HG03060 (cell line): ENCODE data around the gene SNAP47.
A peak's percentile ranks its signal among the peaks of the same experiment; 100 is the strongest.

ENCODE experiments used
- ATAC-seq: cut with Tn5 transposase; IDR thresholded peaks from one replicate; pipeline ENCODE4 v1.9.1; 2021; ENCODE audit warnings: low read depth, moderate number of reproducible peaks; ENCODE audit not compliant: unreplicated experiment

The SNAP47 gene

DNA sequence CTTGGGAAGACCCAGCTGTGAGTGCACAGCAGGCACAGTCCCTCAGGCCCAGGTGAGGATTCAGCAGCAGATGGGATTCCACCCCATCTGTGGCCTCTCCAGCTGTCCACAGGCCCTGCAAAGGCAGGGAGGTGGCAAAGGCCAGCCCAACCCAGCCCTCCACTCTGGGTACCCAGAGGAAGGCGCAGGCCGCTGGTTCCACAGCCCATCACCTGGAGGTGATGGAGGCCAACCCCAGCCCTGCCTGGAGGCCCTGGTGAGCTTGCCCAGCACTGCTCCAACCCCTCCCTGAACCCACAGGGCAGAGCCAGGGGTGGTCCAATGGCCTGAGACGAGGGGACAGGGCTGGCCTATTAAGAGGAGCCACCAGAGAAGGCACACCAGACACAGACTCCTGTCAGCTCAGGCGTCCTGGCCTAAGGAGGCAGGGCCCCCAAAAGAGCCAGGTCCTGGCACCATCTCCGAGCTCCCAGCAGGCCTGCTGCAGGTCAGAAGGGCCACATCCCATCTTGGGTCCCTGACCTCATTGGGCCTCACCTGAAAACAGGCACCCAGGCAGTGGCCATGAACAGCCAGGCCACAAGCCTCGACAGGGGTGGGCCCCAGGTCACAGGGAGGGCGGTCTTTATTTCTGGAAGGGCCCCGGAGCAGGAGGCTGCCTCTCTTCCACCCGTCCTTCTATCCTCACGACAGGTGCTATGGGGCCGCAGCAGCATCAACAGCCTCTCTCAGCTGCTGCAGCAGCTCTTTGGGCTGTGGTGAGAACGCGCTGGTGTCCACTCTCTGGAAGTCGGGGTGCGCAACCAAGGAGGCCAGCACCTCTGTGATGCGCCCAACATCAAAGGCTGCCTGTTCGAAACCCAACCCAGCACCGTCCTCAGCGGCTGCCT, 3.3 kb upstream of the SNAP47 start:
- no peak for ATAC-seq

DNA sequence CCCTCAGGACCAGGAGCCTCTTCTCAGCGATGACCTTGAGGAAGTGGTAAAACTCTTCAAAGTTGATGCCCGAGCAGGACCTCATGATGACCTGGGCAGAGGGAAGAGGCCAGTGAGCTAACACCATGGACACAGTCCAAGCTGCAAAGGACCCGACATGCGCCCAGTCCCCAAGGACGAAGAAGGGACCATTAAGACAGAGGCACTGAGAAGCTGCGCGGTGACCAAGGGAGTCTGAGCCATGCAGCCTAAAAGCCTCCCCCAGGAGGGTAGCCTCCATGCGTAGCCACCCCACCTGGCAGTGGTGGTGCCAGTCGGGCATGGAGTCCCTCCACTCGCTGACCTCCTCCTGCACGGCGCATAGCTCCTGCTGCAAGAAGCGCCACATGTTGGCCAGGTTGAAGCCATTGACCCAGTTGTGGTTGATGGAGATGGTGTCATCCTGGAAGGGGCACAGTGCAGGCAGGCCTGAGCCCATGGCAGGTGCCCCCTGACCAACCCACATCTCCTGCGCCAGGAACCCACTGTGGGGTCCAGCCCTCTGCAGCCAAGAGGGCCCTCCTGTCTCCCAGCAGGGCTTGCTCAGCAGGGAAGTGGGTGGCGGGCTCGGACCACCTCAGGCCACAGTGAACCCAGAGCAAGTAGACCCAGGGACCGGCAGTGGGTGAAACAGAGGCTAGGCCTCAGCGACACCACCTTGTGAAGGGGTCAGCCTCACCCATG, 2.5 kb upstream of the SNAP47 start:
- ATAC-seq: no peak

- ATAC-seq: no peak
These were observed 1.9 kb upstream of the SNAP47 start for GRCh38 chr1:227733309-227733705.

DNA sequence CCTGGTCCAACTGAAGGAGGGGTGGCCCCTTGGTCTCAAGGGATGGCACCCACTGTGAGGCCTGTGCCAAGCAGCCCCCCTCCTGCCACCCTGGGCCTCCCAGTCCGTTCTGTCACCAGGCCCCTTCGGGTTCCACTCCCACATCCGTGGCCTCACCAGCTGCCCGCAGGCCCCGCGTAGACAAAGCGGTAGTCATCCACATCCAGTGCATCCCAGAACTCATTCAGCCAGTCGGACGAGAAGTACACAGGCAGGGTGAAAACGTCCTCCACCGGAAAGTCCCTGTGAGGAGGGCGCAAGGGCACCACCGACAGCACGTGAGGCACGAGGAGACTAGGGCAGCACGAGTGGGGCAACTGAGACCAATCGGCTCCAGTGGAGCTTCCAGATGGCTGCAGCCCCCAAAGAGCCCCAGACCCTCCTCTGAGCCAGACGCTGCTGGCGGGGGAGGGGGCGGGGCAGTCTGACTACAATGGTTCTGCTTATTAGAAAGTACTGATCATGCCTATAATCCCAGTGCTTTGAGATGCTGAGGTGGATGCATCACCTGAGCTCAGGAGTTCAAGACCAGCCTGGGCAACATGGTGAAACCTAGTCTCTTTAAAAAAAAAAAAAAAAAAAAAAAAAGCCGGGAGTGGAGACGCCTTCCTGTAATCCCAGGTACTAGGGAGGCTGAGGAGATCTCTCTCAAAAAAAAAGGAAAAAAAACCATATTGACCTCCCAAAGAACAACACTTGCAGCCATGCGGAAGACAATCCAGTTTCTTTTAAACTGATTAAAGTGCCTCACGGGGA, 1.3 kb upstream of the SNAP47 start:
- ATAC-seq: no peak

DNA sequence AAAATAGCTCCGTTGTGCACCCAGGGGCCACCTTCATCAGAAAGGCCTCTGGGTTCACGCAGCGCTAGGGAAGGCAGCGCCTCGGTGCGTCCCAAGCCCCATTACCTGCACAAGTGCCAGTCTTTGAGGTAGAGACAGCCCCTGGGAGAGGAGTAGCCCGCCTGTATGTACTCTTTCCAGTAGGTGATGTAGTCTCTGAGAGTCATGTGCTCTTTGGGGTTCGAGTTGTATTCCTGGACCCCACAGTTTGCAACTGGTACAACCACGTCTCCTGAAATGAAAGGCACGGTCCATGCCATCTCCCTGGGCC, 734 bp upstream of the SNAP47 start:
- ATAC-seq: peak; percentile 2

DNA sequence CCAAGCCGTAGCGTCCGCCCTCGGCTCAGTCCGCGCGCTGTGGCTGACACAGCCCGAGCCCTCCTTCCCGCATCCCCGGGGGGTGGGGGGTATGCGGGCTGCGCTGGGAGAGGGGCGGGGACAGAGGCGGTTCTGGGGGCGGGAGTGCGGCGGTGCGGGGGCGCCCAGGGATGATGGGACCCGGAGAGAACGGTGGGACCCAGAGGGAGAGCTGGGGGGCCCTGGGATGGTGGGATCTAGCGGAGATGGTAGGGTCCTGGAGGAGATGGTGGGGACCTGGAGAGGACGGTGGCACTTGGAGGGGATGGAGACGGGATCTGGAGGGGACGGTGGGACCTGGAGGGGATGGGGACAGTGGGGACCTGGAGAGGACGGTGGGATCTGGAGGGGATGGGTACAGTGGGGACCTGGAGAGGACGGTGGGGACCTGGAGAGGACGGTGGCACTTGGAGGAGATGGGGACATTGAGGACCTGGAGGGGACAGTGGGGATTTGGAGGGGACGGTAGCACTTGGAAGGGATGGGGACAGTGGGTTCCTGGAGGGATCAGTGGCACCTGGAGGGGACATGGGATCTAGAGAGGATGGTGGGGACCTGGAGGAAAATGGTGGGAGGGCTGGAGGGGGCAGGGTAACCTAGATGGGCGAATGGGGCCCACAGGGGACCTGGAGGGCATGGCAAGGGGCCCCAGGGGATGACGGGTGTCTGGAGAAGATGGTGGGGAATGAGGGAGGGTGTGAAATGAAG, 477 bp downstream of the SNAP47 start:
- no peak for ATAC-seq

GRCh38 chr1:227736814-227737432, 1.7 kb downstream of the SNAP47 start:
- no peak for ATAC-seq

GRCh38 chr1:227738820-227739219, 3.6 kb downstream of the SNAP47 start:
- no peak for ATAC-seq

DNA sequence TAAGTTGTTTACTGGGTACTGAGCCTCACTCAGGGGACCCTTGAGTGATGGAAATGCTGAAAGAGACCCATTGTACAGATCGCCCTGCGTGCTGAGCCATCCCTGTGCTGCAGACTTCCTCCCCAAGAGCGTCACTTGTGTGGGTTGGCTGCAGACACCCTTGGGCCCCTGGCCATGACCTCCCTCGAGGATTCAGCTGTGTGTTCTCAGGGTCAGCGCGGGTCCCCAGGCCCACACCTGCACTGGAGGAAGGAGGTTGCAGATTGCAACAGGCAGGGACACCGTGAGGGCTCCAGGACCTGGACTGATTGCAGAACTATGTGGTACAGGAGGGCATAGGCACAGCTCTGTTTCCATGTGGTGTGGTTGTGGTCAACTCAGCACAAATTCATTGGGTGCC, 4.4 kb downstream of the SNAP47 start:
- no peak for ATAC-seq

DNA sequence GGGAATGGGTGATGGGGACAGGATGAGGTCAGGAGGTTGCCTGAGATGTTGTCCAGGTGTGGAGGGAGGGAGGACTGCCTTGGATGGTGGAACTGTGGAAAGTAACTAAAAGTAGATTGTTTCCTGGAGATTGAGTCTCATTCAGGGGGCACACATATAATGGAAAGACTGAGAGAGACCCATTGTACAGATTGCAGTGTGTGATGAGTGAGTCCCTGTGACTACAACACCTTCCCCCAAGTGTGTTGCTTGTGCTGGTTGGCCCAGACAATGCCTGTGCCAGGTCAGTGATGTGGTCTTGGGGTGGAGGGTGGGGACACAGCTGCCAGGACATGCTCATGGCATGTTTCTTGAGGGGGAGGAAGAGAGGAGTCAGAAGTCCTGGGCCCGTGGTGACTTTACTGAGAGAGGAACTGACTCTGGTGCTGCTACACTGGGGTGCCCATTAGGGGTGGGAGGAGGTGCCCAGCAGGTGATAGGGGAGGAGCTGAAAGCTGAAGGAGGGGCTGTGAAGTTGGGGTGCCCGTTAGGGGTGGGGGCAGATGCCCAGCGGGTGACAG, 5.2 kb downstream of the SNAP47 start:
- no peak for ATAC-seq

DNA sequence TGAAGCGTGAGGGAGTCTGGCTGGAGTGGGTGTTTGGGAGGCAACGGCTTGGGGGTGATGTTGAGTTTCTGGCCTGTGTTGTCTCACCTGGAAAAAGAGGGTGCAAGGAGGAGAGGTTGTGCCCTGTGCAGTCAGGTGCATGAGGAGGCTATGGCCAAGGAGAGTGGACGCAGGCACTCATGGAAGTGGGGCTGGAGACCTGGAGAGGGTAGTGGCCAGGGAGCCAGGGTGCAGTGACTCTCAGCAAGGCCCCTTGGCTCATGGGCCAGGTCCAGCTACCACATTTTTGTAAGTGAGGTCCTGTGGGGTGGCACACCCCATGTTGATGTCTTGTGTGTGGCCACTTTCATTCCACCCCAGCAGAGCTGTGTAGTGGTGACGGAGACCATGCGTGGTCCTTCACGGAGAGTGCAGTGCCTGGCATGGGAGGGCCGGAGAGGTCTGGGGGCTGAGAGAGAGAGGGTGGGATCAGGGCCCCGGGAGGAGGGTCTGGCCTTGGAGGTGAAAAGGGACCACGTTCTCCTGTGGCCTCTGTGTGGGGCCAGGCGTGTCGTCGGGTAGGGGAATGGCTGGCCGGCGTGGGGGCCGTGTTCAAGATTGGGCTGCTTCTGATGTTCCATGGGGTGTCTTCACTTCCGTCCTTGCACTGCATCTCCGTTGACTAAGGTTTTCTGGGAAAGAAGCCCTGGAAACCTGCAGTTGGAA, 6.1 kb downstream of the SNAP47 start:
- no peak for ATAC-seq

DNA sequence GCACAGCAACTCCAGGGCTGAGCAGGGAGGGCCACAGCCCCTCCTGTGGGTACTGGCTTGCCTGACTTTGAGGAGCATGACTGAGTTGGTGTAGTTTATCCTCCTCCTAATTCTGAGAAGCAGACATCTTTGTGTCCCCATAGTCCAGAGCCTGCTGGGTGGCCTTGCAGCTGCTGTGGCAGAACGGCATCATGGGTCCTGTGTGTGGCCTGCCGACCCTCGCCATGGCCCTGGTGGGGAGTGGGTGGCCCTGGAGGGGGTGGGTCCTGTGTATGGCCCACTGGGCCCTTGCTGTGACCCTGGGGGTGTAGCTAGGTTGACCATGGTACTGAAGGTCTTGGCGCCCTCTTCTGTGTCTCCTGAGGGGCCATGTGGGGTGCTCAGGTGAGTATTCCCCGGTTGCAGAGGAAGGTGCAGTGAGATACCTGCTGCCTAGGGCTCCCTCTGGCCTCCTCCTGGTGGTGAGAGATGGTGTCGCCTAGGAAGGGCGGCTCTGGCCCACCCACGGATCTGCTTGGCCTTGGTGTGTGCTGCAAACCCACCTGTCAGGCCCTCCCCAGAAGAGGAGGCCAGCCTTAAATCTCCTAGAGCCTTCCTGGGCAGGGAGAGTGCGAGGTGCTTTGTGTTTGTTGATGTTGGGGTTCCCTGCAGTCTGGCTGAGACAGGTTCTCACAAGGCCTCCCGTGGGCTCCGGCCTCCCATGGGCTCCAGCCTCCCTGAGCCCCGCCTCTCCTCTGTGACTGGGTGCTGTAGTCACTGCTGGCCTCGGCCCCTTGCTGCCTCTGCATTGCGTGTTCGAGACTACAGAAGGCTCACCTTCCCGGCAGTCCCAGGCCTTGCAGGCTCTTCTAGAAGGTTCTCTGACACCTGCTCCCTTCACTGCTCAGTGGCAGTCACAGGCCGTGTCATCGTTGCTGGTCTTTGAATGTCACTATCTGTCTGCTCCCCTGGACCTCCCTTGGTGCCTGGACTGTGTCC, 7.8 kb downstream of the SNAP47 start:
- ATAC-seq: no peak

DNA sequence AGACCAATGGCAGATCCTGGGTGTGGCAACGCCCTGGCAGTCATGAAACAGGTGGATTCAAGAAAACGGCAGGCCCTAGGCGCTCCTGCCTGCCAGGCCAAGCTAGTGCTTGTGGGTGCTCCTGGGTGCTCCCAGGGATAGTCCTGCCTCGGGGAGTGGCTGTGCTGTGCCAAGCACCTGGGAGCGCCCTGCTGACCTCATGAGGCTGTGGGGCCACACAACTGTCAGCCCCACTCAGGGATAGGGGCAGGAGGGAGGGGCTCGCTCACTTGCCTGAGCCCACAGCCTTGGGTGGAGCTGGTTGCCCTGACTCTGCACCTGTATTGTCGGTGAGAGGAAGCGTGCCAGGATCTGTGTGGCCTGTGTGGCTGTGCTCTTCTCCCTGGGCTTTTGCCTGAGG, 9.4 kb downstream of the SNAP47 start:
- no peak for ATAC-seq

- no peak for ATAC-seq
These were observed 10.5 kb downstream of the SNAP47 start for GRCh38 chr1:227745568-227746265.

DNA sequence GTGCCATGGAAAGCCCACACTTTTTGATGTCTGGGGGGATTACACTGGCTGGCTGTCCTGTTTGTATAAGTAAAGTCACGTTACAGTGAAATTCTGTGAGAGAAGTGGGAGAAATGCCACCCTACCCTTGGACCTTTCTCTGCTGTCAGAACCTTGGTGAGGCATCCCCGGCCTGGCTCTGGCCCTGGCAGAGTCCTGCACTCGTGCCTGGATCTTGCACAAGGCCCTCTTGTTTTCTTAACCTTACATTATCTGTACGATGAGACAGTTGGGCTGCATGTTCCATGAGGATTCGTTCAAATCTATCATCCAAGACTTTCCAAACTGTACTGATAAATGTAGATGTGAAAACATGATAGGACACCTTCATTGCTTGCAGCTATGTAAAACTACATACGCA, 11.4 kb downstream of the SNAP47 start:
- no peak for ATAC-seq

GRCh38 chr1:227747382-227747781, 12.1 kb downstream of the SNAP47 start:
- no peak for ATAC-seq

DNA sequence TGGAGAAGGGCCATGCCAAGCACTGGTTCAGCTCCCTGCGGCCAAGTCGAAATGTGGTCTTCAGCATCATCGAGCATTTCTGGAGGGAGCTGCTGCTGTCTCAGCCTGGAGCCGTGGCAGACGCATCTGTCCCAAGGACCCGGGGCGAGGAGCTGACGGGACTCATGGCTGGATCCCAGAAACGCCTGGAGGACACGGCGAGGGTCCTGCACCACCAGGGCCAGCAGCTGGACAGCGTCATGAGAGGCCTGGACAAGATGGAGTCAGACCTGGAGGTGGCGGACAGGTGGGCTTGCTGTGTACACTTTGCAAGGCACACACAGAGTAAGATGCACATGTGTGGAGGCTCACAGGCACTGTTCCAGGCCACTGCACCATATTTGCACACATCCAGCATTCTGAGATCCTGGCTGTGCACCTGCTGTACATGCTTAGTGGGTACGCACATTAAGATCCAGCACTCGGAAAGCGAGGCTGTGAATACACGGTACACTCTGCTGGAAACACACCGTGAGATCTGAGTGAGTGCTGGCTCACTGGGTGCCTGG, 12.8 kb downstream of the SNAP47 start:
- no peak for ATAC-seq
